Panc1 (cell line): ENCODE measurements around the gene FGF3. TPM values are rescaled to one million over a fixed set of nuclear protein-coding genes. Genes with fewer than 3 reads are reported as not detected.

Experiments used
- ATAC-seq: fragments of 200-7000 bp; cut with Tn5 transposase; 2 replicates; pipeline ENCODE4 v1.9.1; 2020; ENCODE audit warnings: mild to moderate bottlenecking, moderate library complexity
- BruUV-seq: library from RNA; stranded (reverse); fragments of 400-500 nt; replicated peaks from 2 replicates; lab custom pipeline; 2021; lab: Mats Ljungman, UMichigan
- CTCF ChIA-PET: fragments of 300-600 bp; sonication (Branson Sonifier 250); formaldehyde crosslinking; loops from one replicate; lab custom pipeline; 2022; ENCODE audit warnings: antibody characterized with exemption; lab: Charles Lee
- POLR2A ChIA-PET: fragments of 300-600 bp; sonication (Branson Sonifier 250); formaldehyde crosslinking; loops from one replicate; lab custom pipeline; 2022; ENCODE audit warnings: antibody characterized with exemption; lab: Charles Lee
- DNase-seq: peaks from one replicate; pipeline ENCODE4 v3.0.0-alpha.2; 2010; ENCODE audit warnings: low read depth, low spot score
- H3K27ac ChIP-seq: 2 replicates; pipeline ENCODE4 v1.5.1; 2011; ENCODE audit warnings: mild to moderate bottlenecking, low read length, inconsistent platforms
- H3K27me3 ChIP-seq: fragments of 200-500 bp; sonication (Bioruptor generic); 2 replicates; pipeline ENCODE4 v1.6.0; 2014; ENCODE audit warnings: low read length, inconsistent platforms; ENCODE audit not compliant: control insufficient read depth, insufficient read depth
- H3K36me3 ChIP-seq: fragments of 200-500 bp; sonication (Bioruptor generic); 2 replicates; pipeline ENCODE4 v1.5.1; 2014; ENCODE audit warnings: inconsistent platforms, mild to moderate bottlenecking, low read length, moderate library complexity; ENCODE audit not compliant: control insufficient read depth, insufficient read depth
- H3K4me1 ChIP-seq: 2 replicates; pipeline ENCODE4 v1.5.1; 2011; ENCODE audit warnings: inconsistent platforms, mild to moderate bottlenecking, low read length, moderate library complexity; ENCODE audit not compliant: control insufficient read depth, insufficient read depth
- H3K4me3 ChIP-seq, 2 experiments: 2 replicates each; pipeline ENCODE4 v1.5.1; 2011 to 2012; ENCODE audit warnings: low read depth in 2 of 2, low read length in 2 of 2, mild to moderate bottlenecking in 2 of 2, inconsistent platforms in 1 of 2, moderate library complexity in 1 of 2
- H3K9me3 ChIP-seq: fragments of 200-500 bp; sonication (Bioruptor generic); 2 replicates; pipeline ENCODE4 v1.5.1; 2014; ENCODE audit warnings: low read depth, mild to moderate bottlenecking, inconsistent platforms, low read length, moderate library complexity; ENCODE audit not compliant: control insufficient read depth, insufficient read depth
- CTCF ChIP-seq: fragments of 450-650 bp; IDR thresholded peaks from 2 replicates; pipeline ENCODE4 v1.5.1; 2017; ENCODE audit warnings: mild to moderate bottlenecking
- POLR2AphosphoS5 ChIP-seq: IDR thresholded peaks from 2 replicates; pipeline ENCODE4 v1.6.1; 2012; ENCODE audit warnings: mild to moderate bottlenecking, low read depth, low read length, moderate library complexity
- REST ChIP-seq, 2 experiments: IDR thresholded peaks; 2 replicates each; pipeline ENCODE4 v1.6.1; 2011 to 2012; ENCODE audit warnings: low read depth in 2 of 2, control low read depth in 1 of 2, low read length in 1 of 2, mild to moderate bottlenecking in 1 of 2, moderate library complexity in 1 of 2; ENCODE audit not compliant: insufficient read depth in 1 of 2
- SIN3A ChIP-seq: IDR thresholded peaks from 2 replicates; pipeline ENCODE4 v1.6.1; 2012; ENCODE audit warnings: low read depth, mild to moderate bottlenecking, low read length, moderate library complexity, borderline replicate concordance; ENCODE audit not compliant: insufficient read depth
- TCF7L2 ChIP-seq: IDR thresholded peaks from 2 replicates; pipeline ENCODE4 v1.6.1; 2011; ENCODE audit warnings: mild to moderate bottlenecking, low read depth, low read length, inconsistent platforms
- in situ Hi-C: cut with HindIII; loops from 2 replicates; pipeline ENCODE4 v1.10.0; 2016; ENCODE audit warnings: low sequenced_read_pairs, low pct_unique_long_range_greater_than_20kb
- intact Hi-C: fragments of 100-400 bp; cut with micrococcal nuclease; formaldehyde crosslinking; loops from one replicate; pipeline ENCODE4 v1.10.0; 2022; ENCODE audit not compliant: unreplicated experiment
- total RNA-seq: library from RNA; stranded (reverse); gene quantifications from one replicate; pipeline ENCODE4 v1.2.1, GENCODE V29; 2021; ENCODE audit not compliant: unreplicated experiment

FGF3 gene
- total RNA-seq, 1 experiment from 2014 or later = not detected

GRCh38 chr11:69860796-69861445 lies 41.7 kb upstream of the FGF3 start:
- Histone ChIP-seq H3K36me3 (no peaks in the 10 kb centered on the region), H3K9me3 (no peaks in the 10 kb centered on the region), H3K27me3 (peaks cover 24% of the 10 kb centered on the region), H3K27ac (no peak overlapping the region), H3K4me3 (no peak overlapping the region), H3K4me1 (no peaks in the 10 kb centered on the region)
- no peak for DNase-seq
- no peak for TF ChIP-seq REST (IDR thresholded peaks at IDR 0.05; ENCODE audit: insufficient read depth in 1 of 2, low read depth in 2 of 2, low read length in 1 of 2)
- TF ChIP-seq POLR2AphosphoS5 = no peak
- no peak for TF ChIP-seq TCF7L2
- TF ChIP-seq CTCF = no peak
- no peak for TF ChIP-seq SIN3A
- no peak for ATAC-seq
- in situ Hi-C loops (no loop called here), intact Hi-C loops (no loop called here)
- ChIA-PET POLR2A (no interaction called here), CTCF (no interaction called here)
- no TSS peak for BruUV-seq

- no peak for TF ChIP-seq CTCF
- no peak for TF ChIP-seq POLR2AphosphoS5
- TF ChIP-seq TCF7L2 = no peak
- TF ChIP-seq SIN3A = no peak
- no peak for TF ChIP-seq REST (IDR thresholded peaks at IDR 0.05; ENCODE audit: insufficient read depth in 1 of 2, low read depth in 2 of 2, low read length in 1 of 2)
- no peaks in the 10 kb centered on the region for H3K36me3 ChIP-seq
- H3K27me3 ChIP-seq = peaks cover 26% of the 10 kb centered on the region
- in situ Hi-C loops (no loop called here), intact Hi-C loops (no loop called here)
- no peaks in the 10 kb centered on the region for H3K9me3 ChIP-seq
- no peak overlapping the region for H3K27ac ChIP-seq
- CTCF ChIA-PET = interaction anchor here (0.7 kb wide), 1 partner anchor 32 kb away, joined by 3 read pairs; no protein-coding TSS in a partner anchor
- DNase-seq = no peak
- ATAC-seq = no peak
- H3K4me1 ChIP-seq = no peaks in the 10 kb centered on the region
- BruUV-seq = no TSS peak
- H3K4me3 ChIP-seq = no peak overlapping the region
- POLR2A ChIA-PET = no interaction called here
Observed at GRCh38 chr11:69860244-69860643, 41.0 kb upstream of the FGF3 start.
